C1 segment of cervical spinal cord (tissue), 14 donors: ENCODE results near the gene WASF2.

Source experiments
- DNase-seq, 14 donors: peaks; one replicate each; lab custom pipeline; 2025; lab: John Stamatoyannopoulos, UW

The WASF2 gene

GRCh38 chr1:27380766-27381733 lies 108.9 kb downstream of the WASF2 start:
- DNase-seq: no peak

GRCh38 chr1:27380224-27380623 lies 109.7 kb downstream of the WASF2 start:
- DNase-seq: no peak

- no peak for DNase-seq
Observed at GRCh38 chr1:27379564-27380122, 110.3 kb downstream of the WASF2 start.

GRCh38 chr1:27377760-27378495 lies 112.0 kb downstream of the WASF2 start:
- no peak for DNase-seq

GRCh38 chr1:27374362-27375086 lies 115.4 kb downstream of the WASF2 start, which contains the start of gene FCN3:
TSS of gene FCN3 (minus strand) at chr1:27374824. CDS start at chr1:27374818, 6 bp downstream.
- DNase-seq: no peak

GRCh38 chr1:27372808-27373690 lies 116.9 kb downstream of the WASF2 start:
- DNase-seq: no peak

- no peak for DNase-seq
Observed at GRCh38 chr1:27372022-27372807, 117.8 kb downstream of the WASF2 start.

GRCh38 chr1:27368869-27369582 lies 120.9 kb downstream of the WASF2 start:
- DNase-seq: no peak

GRCh38 chr1:27367160-27367650 lies 122.8 kb downstream of the WASF2 start:
- no peak for DNase-seq

- DNase-seq: peak in 11 of 14 donors; percentile 17 to 82 (median 49)
Observed at GRCh38 chr1:27366411-27367159, 123.4 kb downstream of the WASF2 start, which contains the start of gene MAP3K6. TSS of gene MAP3K6 (minus strand) at chr1:27366961. CDS start at chr1:27366597, 364 bp downstream.

- DNase-seq: peak in 10 of 14 donors; percentile 28 to 74 (median 56)
Observed at GRCh38 chr1:27366113-27366410, 123.9 kb downstream of the WASF2 start.

GRCh38 chr1:27365372-27366112 lies 124.4 kb downstream of the WASF2 start:
- peak; percentile 16 to 86 (median 70) for DNase-seq

GRCh38 chr1:27364696-27365371 lies 125.1 kb downstream of the WASF2 start:
- no peak for DNase-seq

GRCh38 chr1:27363766-27364695 lies 125.9 kb downstream of the WASF2 start:
- no peak for DNase-seq

- DNase-seq: no peak
Observed at GRCh38 chr1:27361553-27361952, 128.4 kb downstream of the WASF2 start.

GRCh38 chr1:27361044-27361402 lies 128.9 kb downstream of the WASF2 start:
- no peak for DNase-seq
